Liver (tissue), 9 donors: ENCODE results near the gene FNTB. TPM values are rescaled to one million over a fixed set of nuclear protein-coding genes. Genes with fewer than 3 reads are reported as not detected.
A peak's percentile ranks its signal among the peaks of the same experiment; 100 is the strongest.

Experiments
- DNase-seq: peaks from one replicate; pipeline ENCODE4 v3.0.0-alpha.2; 2017; ENCODE audit warnings: low spot score
- H3K27ac ChIP-seq, 2 donors: one replicate each; pipeline ENCODE4 v1.7.0; 2013; ENCODE audit warnings: inconsistent platforms in 2 of 2, low read length in 2 of 2, control low read depth in 1 of 2, low read depth in 1 of 2, mild to moderate bottlenecking in 1 of 2
- H3K27me3 ChIP-seq, 4 donors: one replicate each; pipeline versions ENCODE4 v1.6.1 to v1.7.0; 2013; ENCODE audit warnings: low read length in 3 of 4, inconsistent platforms in 1 of 4, mild to moderate bottlenecking in 1 of 4, moderate library complexity in 1 of 4; ENCODE audit not compliant: control insufficient read depth in 4 of 4, insufficient read depth in 4 of 4
- H3K36me3 ChIP-seq, 4 donors: one replicate each; pipeline versions ENCODE4 v1.6.1 to v1.7.0; 2013; ENCODE audit warnings: low read length in 3 of 4, mild to moderate bottlenecking in 3 of 4, low read depth in 1 of 4, moderate library complexity in 1 of 4; ENCODE audit not compliant: control insufficient read depth in 4 of 4, insufficient read depth in 3 of 4
- H3K4me1 ChIP-seq, 4 donors: one replicate each; pipeline versions ENCODE4 v1.6.1 to v1.7.0; 2013; ENCODE audit warnings: low read length in 3 of 4, mild to moderate bottlenecking in 3 of 4, moderate library complexity in 1 of 4; ENCODE audit not compliant: control insufficient read depth in 4 of 4, insufficient read depth in 4 of 4
- H3K4me3 ChIP-seq, 3 donors: one replicate each; pipeline versions ENCODE4 v1.6.1 to v1.7.0; 2013; ENCODE audit warnings: low read length in 3 of 3, control low read depth in 1 of 3, low read depth in 1 of 3, mild to moderate bottlenecking in 1 of 3
- H3K9ac ChIP-seq, 2 donors: one replicate each; pipeline ENCODE4 v1.7.0; 2013; ENCODE audit warnings: low read length in 2 of 2, mild to moderate bottlenecking in 2 of 2, moderate library complexity in 2 of 2, control low read depth in 1 of 2, low read depth in 1 of 2
- H3K9me3 ChIP-seq, 4 donors: one replicate each; pipeline versions ENCODE4 v1.6.1 to v1.7.0; 2013; ENCODE audit warnings: low read length in 3 of 4; ENCODE audit not compliant: control insufficient read depth in 4 of 4
- ATF3 ChIP-seq: IDR thresholded peaks from 2 replicates; pipeline ENCODE4 v1.6.1; 2016; ENCODE audit warnings: antibody characterized with exemption
- CTCF ChIP-seq: fragments of 150-350 bp; IDR thresholded peaks from 2 replicates; pipeline ENCODE4 v1.5.1; 2017; ENCODE audit warnings: improper control_type of control experiment, low read depth, low read length; ENCODE audit not compliant: missing input control
- FOXA1 ChIP-seq: IDR thresholded peaks from 2 replicates; pipeline ENCODE4 v1.6.1; 2016; ENCODE audit warnings: antibody characterized with exemption
- FOXA2 ChIP-seq: IDR thresholded peaks from 2 replicates; pipeline ENCODE4 v1.6.1; 2016; ENCODE audit warnings: antibody characterized with exemption
- GABPA ChIP-seq, 2 donors: IDR thresholded peaks in 1 of 2; conservative IDR thresholded peaks in 1 of 2; 2 replicates each; pipeline ENCODE4 v1.6.1; 2016; ENCODE audit warnings: antibody characterized with exemption in 2 of 2, mild to moderate bottlenecking in 1 of 2, moderate library complexity in 1 of 2
- HNF4A ChIP-seq, 2 donors: conservative IDR thresholded peaks; 2 replicates each; pipeline ENCODE4 v1.6.1; 2016; ENCODE audit warnings: antibody characterized with exemption in 2 of 2, mild to moderate bottlenecking in 2 of 2
- HNF4G ChIP-seq: IDR thresholded peaks from 2 replicates; pipeline ENCODE4 v1.6.1; 2016; ENCODE audit warnings: antibody characterized with exemption
- JUND ChIP-seq, 2 donors: IDR thresholded peaks; 2 replicates each; pipeline ENCODE4 v1.6.1; 2016; ENCODE audit warnings: antibody characterized with exemption in 2 of 2
- MAX ChIP-seq: IDR thresholded peaks from 2 replicates; pipeline ENCODE4 v1.6.1; 2016; ENCODE audit warnings: antibody characterized with exemption
- NR2F2 ChIP-seq: IDR thresholded peaks from 2 replicates; pipeline ENCODE4 v1.6.1; 2016; ENCODE audit warnings: antibody characterized with exemption
- RAD21 ChIP-seq, 2 donors: IDR thresholded peaks; 2 replicates each; pipeline ENCODE4 v1.6.1; 2016; ENCODE audit warnings: antibody characterized with exemption in 2 of 2, mild to moderate bottlenecking in 2 of 2
- REST ChIP-seq: IDR thresholded peaks from 2 replicates; pipeline ENCODE4 v1.6.1; 2016; ENCODE audit warnings: antibody characterized with exemption, mild to moderate bottlenecking
- RXRA ChIP-seq, 2 donors: IDR thresholded peaks; 2 replicates each; pipeline ENCODE4 v1.6.1; 2017 to 2018; ENCODE audit warnings: antibody characterized with exemption in 2 of 2, mild to moderate bottlenecking in 1 of 2
- SP1 ChIP-seq: IDR thresholded peaks from 2 replicates; pipeline ENCODE4 v1.6.1; 2018; ENCODE audit warnings: antibody characterized with exemption, mild to moderate bottlenecking
- TAF1 ChIP-seq: conservative IDR thresholded peaks from 2 replicates; pipeline ENCODE4 v1.6.1; 2016; ENCODE audit warnings: antibody characterized with exemption, mild to moderate bottlenecking
- ZBTB33 ChIP-seq: IDR thresholded peaks from 2 replicates; pipeline ENCODE4 v1.6.1; 2016; ENCODE audit warnings: antibody characterized with exemption
- WGBS: extraction: QIAGEN DNeasy Blood & Tissue Kit; methylation state at CpG from one replicate; pipeline ENCODE4 v1.1.7; 2013; 5-methylcytosine and 5-hydroxymethylcytosine counted together
- polyA plus RNA-seq, 2 donors: library from polyadenylated mRNA; stranded (reverse) in 1 of 2; unstranded in 1 of 2; fragments of 200-250 nt in 1 of 2; fragments of >200 nt in 1 of 2; fragmentation: Nextera tagmentation in 1 of 2; extraction: Ambion mirVana in 1 of 2; gene quantifications; one replicate each; pipeline versions ENCODE4 v1.2.1 to v1.2.3, GENCODE V29; 2013 to 2015
- total RNA-seq, 2 donors: library from RNA; depleted of rRNA; stranded (reverse); fragments of >200 nt; gene quantifications; one replicate each; pipeline ENCODE4 v1.2.3, GENCODE V29; 2014
- donor health status: healthy.
- donor health status: healthy.
- donor health status: healthy.
- donor health status: healthy.
- donor health status: healthy.

FNTB gene
- total and polyA plus RNA-seq, 4 donors, result 6.3 to 17.2 (median 9.0) TPM

- DNase-seq, result no peak
- H3K4me3 ChIP-seq, result no peak overlapping the region
- H3K36me3 ChIP-seq, result peaks cover 0 to 6% (median 3%) of the 10 kb centered on the region in 4 donors
- no peak overlapping the region for H3K9ac ChIP-seq
- TF ChIP-seq HNF4A (conservative IDR thresholded peaks at IDR 0.05) (no peak), REST (no peak), ATF3 (no peak), HNF4G (no peak), RXRA (IDR thresholded peaks at IDR 0.05) (peak in 1 of 2 donors; percentile 37), TAF1 (no peak)
- H3K27ac ChIP-seq, result no peak overlapping the region
- H3K9me3 ChIP-seq, result no peaks in the 10 kb centered on the region
- H3K4me1 ChIP-seq, result peaks cover 12 to 22% (median 13%) of the 10 kb centered on the region in 4 donors
- no peaks in the 10 kb centered on the region for H3K27me3 ChIP-seq
- whole genome bisulfite sequencing, result 63% methylated on average over 11 of the region's 11 CpGs
Observed at GRCh38 chr14:65032319-65032718, 45.6 kb downstream of the FNTB start.

GRCh38 chr14:65033181-65033580 is 46.5 kb downstream of the FNTB start:
- no peak for TF ChIP-seq GABPA (IDR thresholded peaks at IDR 0.05 in 1 of 2, conservative IDR thresholded peaks at IDR 0.05 in 1 of 2)
- TF ChIP-seq MAX, result no peak
- 93% methylated on average over 3 of the region's 3 CpGs for WGBS
- DNase-seq, result no peak
- Histone ChIP-seq H3K4me1 (peaks cover 12 to 22% (median 13%) of the 10 kb centered on the region in 4 donors), H3K36me3 (peaks cover 0 to 2% (median under 1%) of the 10 kb centered on the region in 4 donors), H3K27me3 (no peaks in the 10 kb centered on the region), H3K9ac (no peak overlapping the region), H3K27ac (no peak overlapping the region), H3K4me3 (no peak overlapping the region), H3K9me3 (no peaks in the 10 kb centered on the region)

GRCh38 chr14:65034021-65034420 is 47.3 kb downstream of the FNTB start:
- Histone ChIP-seq H3K9ac (no peak overlapping the region), H3K36me3 (peaks cover 0 to 2% (median 0%) of the 10 kb centered on the region in 4 donors), H3K4me1 (peaks cover 12 to 22% (median 13%) of the 10 kb centered on the region in 4 donors), H3K27me3 (no peaks in the 10 kb centered on the region), H3K4me3 (no peak overlapping the region), H3K9me3 (no peaks in the 10 kb centered on the region), H3K27ac (no peak overlapping the region)
- DNase-seq, result no peak
- 94% methylated on average over 4 of the region's 4 CpGs for WGBS
- TF ChIP-seq REST, result no peak
- no peak for TF ChIP-seq NR2F2
- no peak for TF ChIP-seq ZBTB33
- no peak for TF ChIP-seq ATF3
- TF ChIP-seq TAF1, result no peak
- TF ChIP-seq SP1, result no peak
- TF ChIP-seq RAD21 (IDR thresholded peaks at IDR 0.05), result no peak
- TF ChIP-seq JUND (IDR thresholded peaks at IDR 0.05), result no peak
- no peak for TF ChIP-seq FOXA2
- TF ChIP-seq HNF4A (conservative IDR thresholded peaks at IDR 0.05), result no peak
- no peak for TF ChIP-seq FOXA1
- TF ChIP-seq GABPA (IDR thresholded peaks at IDR 0.05 in 1 of 2, conservative IDR thresholded peaks at IDR 0.05 in 1 of 2), result no peak
- no peak for TF ChIP-seq CTCF
